ENCODE data around the gene FLYWCH1. TPM values are rescaled to one million over a fixed set of nuclear protein-coding genes. Genes with fewer than 3 reads are reported as not detected.

The FLYWCH1 gene
- total and polyA plus RNA-seq, 10 of the 15 experiments (the other 5 are each of a cell fraction or from before 2014, with no cell fraction given): 0.47 to 33.8 (median 11.2) TPM

DNA sequence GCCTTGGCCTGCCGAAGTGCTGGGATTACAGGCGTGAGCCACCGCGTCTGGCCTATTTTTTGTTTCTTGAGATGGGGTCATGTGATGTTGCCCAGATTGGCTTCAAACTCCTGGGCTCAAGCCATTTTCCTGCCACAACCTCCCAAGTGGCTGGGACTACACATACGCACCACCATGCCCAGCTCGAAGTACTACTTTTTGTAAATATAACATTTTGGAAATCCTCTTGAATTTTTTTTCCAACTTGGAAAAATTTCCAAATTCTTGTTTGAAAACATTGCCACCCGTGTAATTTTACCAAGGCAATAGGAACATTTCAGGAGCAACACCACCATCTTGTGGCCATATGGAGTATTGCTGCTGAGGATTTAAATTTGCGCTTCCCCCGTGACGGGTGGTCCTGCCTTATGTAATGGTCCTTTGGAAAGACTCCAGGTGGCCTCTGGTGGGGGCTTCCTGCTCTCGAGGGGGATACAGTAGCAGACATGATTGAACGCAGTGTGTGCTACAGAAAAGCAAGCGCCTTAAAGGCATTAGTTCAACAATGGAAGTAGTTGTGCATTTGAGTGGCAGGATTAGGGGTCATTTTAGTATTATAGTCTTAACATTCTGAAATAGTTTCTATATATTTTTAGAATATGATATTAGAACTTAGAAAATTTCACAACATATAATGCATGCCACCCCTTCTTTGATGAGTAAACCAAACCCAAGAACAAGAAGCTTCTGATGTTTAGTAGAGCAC, 8.0 kb downstream of the FLYWCH1 start:
- H3K9me3 ChIP-seq (replicated peaks; ENCODE audit: control insufficient read depth, insufficient read depth, low read length): no peaks in the 10 kb centered on the region
- ChIA-PET SMC1A (ENCODE audit: uncharacterized antibody, unreplicated experiment) (interaction anchor here (0.9 to 2.2 kb wide), 8 partner anchors 8 to 52 kb away, joined by 3 to 8 read pairs (median 4); partner anchors contain the start of genes FLYWCH1 and FLYWCH2), RAD21 (ENCODE audit: unreplicated experiment) (interaction anchor here (0.7 to 1.6 kb wide), 8 partner anchors 9 to 184 kb away, joined by 3 to 8 read pairs (median 4); partner anchors contain the start of genes FLYWCH1 and FLYWCH2), POLR2A (interaction anchor here (0.5 to 1.2 kb wide), 4 partner anchors 45 to 1136 kb away, joined by 3 to 7 read pairs (median 3); no protein-coding TSS in a partner anchor), CTCF (interaction anchor here (0.7 to 7.2 kb wide), 19 partner anchors 8 to 238 kb away, joined by 3 to 80 read pairs (median 6); partner anchors contain the start of genes FLYWCH1, FLYWCH2 and PKMYT1)
- TF ChIP-seq RAD51 (IDR thresholded peaks at IDR 0.05) (peak; percentile 55), IKZF1 (conservative IDR thresholded peaks at IDR 0.05) (peak; percentile 34; the same call in 1 of the 2 replicates), RFX5 (IDR thresholded peaks at IDR 0.05; ENCODE audit: low read depth, low read length) (no peak), RAD21 (IDR thresholded peaks at IDR 0.05; ENCODE audit: insufficient read depth, low read depth, low read length) (peak; percentile 78), IKZF2 (IDR thresholded peaks at IDR 0.05) (peak in 1 of 2 experiments; percentile 28; a peak in 1 of 4 replicates), CTCF (IDR thresholded peaks at IDR 0.05 in 2 of 3, conservative IDR thresholded peaks at IDR 0.05 in 1 of 3; ENCODE audit: control insufficient read depth in 2 of 3, extremely low read depth in 1 of 3, insufficient read depth in 1 of 3, low read depth in 3 of 3, low read length in 3 of 3) (peak; percentile 75 to 93 (median 91)), SKIL (IDR thresholded peaks at IDR 0.05; ENCODE audit: low read depth, poor library complexity, severe bottlenecking) (peak; percentile 41), HDAC2 (IDR thresholded peaks at IDR 0.05) (no peak), SMC3 (IDR thresholded peaks at IDR 0.05; ENCODE audit: borderline replicate concordance, low read length) (peak; percentile 56; the same call in 1 of the 2 replicates), FOS (IDR thresholded peaks at IDR 0.05; ENCODE audit: borderline replicate concordance, extremely low read depth, insufficient read length) (no peak), MEF2A (IDR thresholded peaks at IDR 0.05; ENCODE audit: insufficient read depth, low read depth, low read length) (no peak), YY1 (IDR thresholded peaks at IDR 0.05; ENCODE audit: low read depth, low read length) (0 out of 2 replicates have a peak, but pooled peaks have one; percentile 22)
- H3K79me2 ChIP-seq (ENCODE audit: control insufficient read depth, insufficient read depth, low read length): no peaks in the 10 kb centered on the region
- in situ Hi-C loops (cut with MboI) (no loop called here), intact Hi-C loops (cut with micrococcal nuclease; ENCODE audit: unreplicated experiment) (loop anchor here (1.0 to 2.0 kb wide), 2 partner anchors 15 to 45 kb away; no protein-coding TSS in a partner anchor)
- no peak overlapping the region for H3K4me3 ChIP-seq
- H3K27ac ChIP-seq (ENCODE audit: control insufficient read depth, insufficient read depth): no peak overlapping the region
- 3% methylated on average over 13 of the region's 13 CpGs for WGBS (ENCODE audit: insufficient coverage, insufficient replicate concordance, low lambda C conversion rate, missing lambda C conversion rate)
- H3K4me2 ChIP-seq (ENCODE audit: control insufficient read depth, insufficient read depth): no peak overlapping the region
- ATAC-seq (peak; percentile 70), DNase-seq (ENCODE audit: low read depth, low spot score) (no peak), FAIRE-seq (peak; percentile 87)
- no peaks in the 10 kb centered on the region for H3K27me3 ChIP-seq (replicated peaks in 1 of 2; ENCODE audit: control insufficient read depth in 2 of 2, insufficient read depth in 2 of 2, low read length in 1 of 2)
- no peaks in the 10 kb centered on the region for H4K20me1 ChIP-seq (ENCODE audit: control insufficient read depth, insufficient read depth)
- no peak overlapping the region for H2AFZ ChIP-seq (ENCODE audit: control insufficient read depth, low read depth, low read length)
- no TSS peak for BruUV-seq (replicated peaks)
- H3K36me3 ChIP-seq (ENCODE audit: control insufficient read depth in 2 of 2, insufficient read depth in 2 of 2, low read length in 1 of 2): peaks cover 0 to 1% of the 10 kb centered on the region in 2 experiments; a peak in 2 of 4 replicates
- H3K9ac ChIP-seq (ENCODE audit: control insufficient read depth, insufficient read depth, low read length): no peak overlapping the region
- H3K4me1 ChIP-seq (ENCODE audit: control insufficient read depth, insufficient read depth, low read length): no peaks in the 10 kb centered on the region
